Measurements from ENCODE around the gene PRAMEF1. TPM values are rescaled to one million over a fixed set of nuclear protein-coding genes. Genes with fewer than 3 reads are reported as not detected.
"Not testable (repeated sequence)": the region's sequence is repeated elsewhere in the genome, so short reads cannot be mapped to it uniquely, and the experiment has no call there.

Gene PRAMEF1
- total RNA-seq, 1 donor from 2014 or later, result not detected

DNA sequence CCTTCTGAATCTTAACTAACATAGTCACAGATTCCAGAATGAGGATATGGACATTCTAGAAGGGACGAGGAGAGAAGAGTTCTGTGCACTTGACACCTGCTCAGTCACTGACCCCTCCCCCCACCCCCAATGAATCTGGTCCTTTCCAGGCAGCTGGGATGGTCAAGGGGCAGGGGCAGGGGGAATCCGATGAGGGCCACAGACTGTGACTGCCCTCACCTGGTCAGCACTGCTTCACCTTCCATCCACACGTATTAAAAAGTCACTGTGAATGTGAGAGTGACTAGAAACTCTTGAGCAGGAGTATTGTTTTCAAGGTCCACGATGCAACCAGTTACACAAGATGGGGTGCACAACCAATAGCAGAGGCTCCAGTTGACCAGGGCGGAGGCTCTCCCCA, 27.2 kb upstream of the PRAMEF1 start:
- Mint-ChIP-seq H3K9me3 (no peaks in the 10 kb centered on the region), H3K4me1 (ENCODE audit: low read depth) (no peaks in the 10 kb centered on the region), H3K36me3 (ENCODE audit: low read depth) (no peaks in the 10 kb centered on the region), H3K4me3 (no peak overlapping the region), H3K27me3 (ENCODE audit: insufficient read depth) (peaks cover 9% of the 10 kb centered on the region), H3K27ac (no peak overlapping the region)
- no peak for DNase-seq (ENCODE audit: low spot score)
- intact Hi-C loops (cut with micrococcal nuclease), result no loop called here

DNA sequence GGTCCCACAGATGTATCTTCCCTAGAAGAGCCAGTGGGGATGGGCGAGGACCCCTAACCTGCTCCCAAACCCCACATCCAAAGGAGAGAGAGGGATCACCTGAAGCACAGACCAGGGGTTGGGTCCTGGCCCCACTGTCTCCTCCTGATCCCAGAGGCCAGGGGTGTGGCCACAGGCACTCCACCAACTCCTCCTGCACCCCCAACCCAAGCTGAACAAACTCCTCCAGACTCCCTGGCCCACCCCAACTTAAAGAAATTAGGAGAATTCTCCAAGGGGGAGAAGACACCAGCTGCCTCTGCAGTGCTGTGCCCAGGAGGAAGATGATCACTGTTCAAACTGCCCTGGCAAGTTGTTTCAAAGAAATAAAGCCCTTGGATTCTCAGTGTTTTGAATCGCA, 22.2 kb upstream of the PRAMEF1 start:
- no peaks in the 10 kb centered on the region for H3K4me1 Mint-ChIP-seq (ENCODE audit: low read depth)
- H3K27ac Mint-ChIP-seq, result no peak overlapping the region
- no peaks in the 10 kb centered on the region for H3K9me3 Mint-ChIP-seq
- DNase-seq (ENCODE audit: low spot score), result no peak
- no peaks in the 10 kb centered on the region for H3K36me3 Mint-ChIP-seq (ENCODE audit: low read depth)
- H3K4me3 Mint-ChIP-seq, result no peak overlapping the region
- peaks cover 12% of the 10 kb centered on the region for H3K27me3 Mint-ChIP-seq (ENCODE audit: insufficient read depth)
- intact Hi-C loops (cut with micrococcal nuclease), result no loop called here

DNA sequence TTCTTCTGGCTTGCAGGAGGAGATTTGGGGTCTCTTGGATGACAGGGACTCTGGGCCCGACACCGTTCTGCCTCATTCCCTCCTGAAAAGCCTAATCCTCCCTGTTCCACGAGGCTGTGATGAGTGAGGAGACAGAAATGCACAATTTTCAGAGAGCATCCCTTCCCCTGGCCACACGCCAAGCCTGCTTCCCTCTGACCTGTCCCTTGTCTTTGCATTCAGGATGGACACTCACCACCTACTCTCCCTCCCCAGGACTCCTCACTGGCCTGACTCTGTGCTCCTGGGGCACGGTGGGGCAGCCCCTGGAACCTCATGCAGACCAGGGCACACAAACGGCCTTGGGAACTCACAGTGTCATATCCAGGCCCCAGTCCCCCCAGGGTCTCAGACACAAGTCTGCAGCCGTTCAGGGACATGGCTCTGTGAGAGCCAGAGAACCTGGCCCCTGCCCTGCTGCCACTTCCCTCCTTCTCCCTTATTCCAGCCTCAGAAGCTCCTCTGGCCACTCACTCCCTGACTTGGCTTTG, 21.2 kb upstream of the PRAMEF1 start:
- H3K36me3 Mint-ChIP-seq (ENCODE audit: low read depth), result no peaks in the 10 kb centered on the region
- DNase-seq (ENCODE audit: low spot score), result no peak
- intact Hi-C loops (cut with micrococcal nuclease), result no loop called here
- no peaks in the 10 kb centered on the region for H3K4me1 Mint-ChIP-seq (ENCODE audit: low read depth)
- peaks cover 12% of the 10 kb centered on the region for H3K27me3 Mint-ChIP-seq (ENCODE audit: insufficient read depth)
- H3K9me3 Mint-ChIP-seq, result no peaks in the 10 kb centered on the region
- H3K27ac Mint-ChIP-seq, result no peak overlapping the region
- H3K4me3 Mint-ChIP-seq, result no peak overlapping the region

GRCh38 chr1:12770620-12771019, 20.6 kb upstream of the PRAMEF1 start:
- H3K4me1 Mint-ChIP-seq (ENCODE audit: low read depth), result no peaks in the 10 kb centered on the region
- intact Hi-C loops (cut with micrococcal nuclease), result no loop called here
- no peak for DNase-seq (ENCODE audit: low spot score)
- no peak overlapping the region for H3K27ac Mint-ChIP-seq
- no peaks in the 10 kb centered on the region for H3K36me3 Mint-ChIP-seq (ENCODE audit: low read depth)
- no peak overlapping the region for H3K4me3 Mint-ChIP-seq
- H3K27me3 Mint-ChIP-seq (ENCODE audit: insufficient read depth), result peaks cover 12% of the 10 kb centered on the region
- H3K9me3 Mint-ChIP-seq, result no peaks in the 10 kb centered on the region

GRCh38 chr1:12771186-12771585, 20.0 kb upstream of the PRAMEF1 start:
- Mint-ChIP-seq H3K27me3 (ENCODE audit: insufficient read depth) (peaks cover 13% of the 10 kb centered on the region), H3K4me1 (ENCODE audit: low read depth) (no peaks in the 10 kb centered on the region), H3K4me3 (no peak overlapping the region), H3K36me3 (ENCODE audit: low read depth) (no peaks in the 10 kb centered on the region), H3K9me3 (no peaks in the 10 kb centered on the region), H3K27ac (no peak overlapping the region)
- intact Hi-C loops (cut with micrococcal nuclease), result no loop called here
- DNase-seq (ENCODE audit: low spot score), result no peak

DNA sequence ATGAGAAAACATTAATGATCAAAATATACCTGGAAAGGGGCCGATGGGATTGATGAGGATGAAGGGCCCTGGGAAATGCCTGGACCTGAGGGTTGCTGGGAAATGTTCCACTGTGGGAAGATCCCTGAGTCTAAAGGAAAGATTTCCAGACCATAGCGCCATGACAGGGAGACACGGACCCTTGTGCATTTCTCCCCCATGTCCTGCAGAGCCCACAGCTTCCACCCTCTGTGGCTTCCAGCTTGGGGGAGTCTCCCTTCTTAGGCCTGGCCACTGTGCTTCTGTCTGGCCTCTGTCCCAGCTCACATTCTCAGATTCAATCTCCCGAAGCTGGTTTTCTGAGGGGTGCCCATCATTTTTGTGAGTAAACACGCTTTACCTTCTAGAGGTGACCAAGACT, 18.7 kb upstream of the PRAMEF1 start:
- no peak overlapping the region for H3K27ac Mint-ChIP-seq

DNA sequence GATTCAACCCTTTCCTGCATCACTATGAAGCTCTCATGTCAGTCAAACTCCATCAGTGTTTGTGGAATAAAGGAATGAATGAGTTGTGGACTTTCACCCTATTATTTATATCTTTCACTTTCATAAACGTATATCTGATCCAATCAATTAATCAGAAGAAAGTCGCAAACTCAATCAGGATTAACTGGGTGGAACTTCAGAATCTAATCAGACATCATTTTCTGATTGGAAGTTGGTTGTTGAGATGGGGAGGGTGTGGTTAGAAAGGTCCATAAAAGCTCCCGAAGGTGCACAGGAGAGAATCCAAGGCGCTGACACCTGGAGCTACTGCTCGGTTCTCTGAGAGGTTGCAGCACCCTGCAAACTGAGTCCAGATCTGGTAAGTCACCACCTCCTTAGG, 17.8 kb upstream of the PRAMEF1 start, which contains the start of gene PRAMEF12:
PRAMEF12 (plus strand) TSS at position 301 of the 400 bp plus-strand sequence. CDS start 1,130 bp downstream, outside the sequence.
- H3K27me3 Mint-ChIP-seq (ENCODE audit: insufficient read depth), result peaks cover 11% of the 10 kb centered on the region
- no peak within 1 kb of the TSS for H3K4me3 Mint-ChIP-seq
- DNase-seq (ENCODE audit: low spot score), result no peak
- H3K4me1 Mint-ChIP-seq (ENCODE audit: low read depth), result no peaks in the 10 kb centered on the region
- no peaks in the 10 kb centered on the region for H3K36me3 Mint-ChIP-seq (ENCODE audit: low read depth)
- H3K27ac Mint-ChIP-seq, result no peak within 1 kb of the TSS
- intact Hi-C loops (cut with micrococcal nuclease), result no loop called here
- no peaks in the 10 kb centered on the region for H3K9me3 Mint-ChIP-seq

More for the DNA sequence above, 18.7 kb upstream of the PRAMEF1 start:
- Mint-ChIP-seq H3K27me3 (ENCODE audit: insufficient read depth) (peaks cover 11% of the 10 kb centered on the region), H3K4me3 (no peak overlapping the region), H3K9me3 (no peaks in the 10 kb centered on the region), H3K4me1 (ENCODE audit: low read depth) (no peaks in the 10 kb centered on the region), H3K36me3 (ENCODE audit: low read depth) (no peaks in the 10 kb centered on the region)
- no peak for DNase-seq (ENCODE audit: low spot score)
- intact Hi-C loops (cut with micrococcal nuclease), result no loop called here

- Mint-ChIP-seq H3K36me3 (ENCODE audit: low read depth) (no peaks in the 10 kb centered on the region), H3K27me3 (ENCODE audit: insufficient read depth) (peaks cover 11% of the 10 kb centered on the region), H3K4me1 (ENCODE audit: low read depth) (no peaks in the 10 kb centered on the region), H3K9me3 (no peaks in the 10 kb centered on the region), H3K4me3 (no peak overlapping the region), H3K27ac (no peak overlapping the region)
- no peak for DNase-seq (ENCODE audit: low spot score)
- intact Hi-C loops (cut with micrococcal nuclease), result no loop called here
Observed at GRCh38 chr1:12774801-12775345, 16.3 kb upstream of the PRAMEF1 start.

- no peaks in the 10 kb centered on the region for H3K9me3 Mint-ChIP-seq
- H3K27ac Mint-ChIP-seq, result no peak overlapping the region
- no peak for DNase-seq (ENCODE audit: low spot score)
- H3K36me3 Mint-ChIP-seq (ENCODE audit: low read depth), result no peaks in the 10 kb centered on the region
- peaks cover 8% of the 10 kb centered on the region for H3K27me3 Mint-ChIP-seq (ENCODE audit: insufficient read depth)
- no peaks in the 10 kb centered on the region for H3K4me1 Mint-ChIP-seq (ENCODE audit: low read depth)
- no peak overlapping the region for H3K4me3 Mint-ChIP-seq
- intact Hi-C loops (cut with micrococcal nuclease), result no loop called here
Observed at GRCh38 chr1:12775443-12775842, 15.8 kb upstream of the PRAMEF1 start.

DNA sequence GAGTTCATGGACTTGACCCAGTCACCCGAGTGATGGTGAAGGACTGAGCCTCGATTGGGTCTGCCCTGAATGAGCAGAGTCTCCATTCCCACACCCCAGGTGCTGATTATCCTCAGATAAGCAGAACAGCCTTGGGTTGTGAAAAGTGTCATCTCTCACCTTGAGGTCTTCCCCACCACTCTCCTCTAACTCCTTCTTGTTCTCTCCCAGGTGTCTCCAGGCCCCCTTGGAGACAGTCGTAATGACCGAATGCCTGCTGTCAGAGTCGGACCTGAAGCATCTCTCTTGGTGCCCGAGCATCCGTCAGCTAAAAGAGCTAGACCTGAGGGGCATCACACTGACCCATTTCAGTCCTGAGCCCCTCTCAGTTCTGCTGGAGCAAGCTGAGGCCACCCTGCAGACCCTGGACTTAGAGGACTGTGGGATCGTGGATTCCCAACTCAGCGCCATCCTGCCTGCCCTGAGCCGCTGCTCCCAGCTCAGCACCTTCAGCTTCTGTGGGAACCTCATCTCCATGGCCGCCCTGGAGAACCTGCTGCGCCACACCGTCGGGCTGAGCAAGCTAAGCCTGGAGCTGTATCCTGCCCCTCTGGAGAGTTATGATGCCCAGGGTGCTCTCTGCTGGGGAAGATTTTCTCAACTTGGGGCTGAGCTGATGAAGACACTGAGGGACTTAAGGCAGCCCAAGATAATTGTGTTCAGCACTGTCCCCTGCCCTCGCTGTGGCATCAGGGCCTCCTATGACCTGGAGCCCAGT, 14.2 kb upstream of the PRAMEF1 start:
- H3K9me3 Mint-ChIP-seq, result no peaks in the 10 kb centered on the region
- DNase-seq (ENCODE audit: low spot score), result no peak
- no peaks in the 10 kb centered on the region for H3K4me1 Mint-ChIP-seq (ENCODE audit: low read depth)
- H3K27me3 Mint-ChIP-seq (ENCODE audit: insufficient read depth), result peaks cover 8% of the 10 kb centered on the region
- no peaks in the 10 kb centered on the region for H3K36me3 Mint-ChIP-seq (ENCODE audit: low read depth)
- intact Hi-C loops (cut with micrococcal nuclease), result no loop called here
- H3K27ac Mint-ChIP-seq, result no peak overlapping the region
- H3K4me3 Mint-ChIP-seq, result no peak overlapping the region

DNA sequence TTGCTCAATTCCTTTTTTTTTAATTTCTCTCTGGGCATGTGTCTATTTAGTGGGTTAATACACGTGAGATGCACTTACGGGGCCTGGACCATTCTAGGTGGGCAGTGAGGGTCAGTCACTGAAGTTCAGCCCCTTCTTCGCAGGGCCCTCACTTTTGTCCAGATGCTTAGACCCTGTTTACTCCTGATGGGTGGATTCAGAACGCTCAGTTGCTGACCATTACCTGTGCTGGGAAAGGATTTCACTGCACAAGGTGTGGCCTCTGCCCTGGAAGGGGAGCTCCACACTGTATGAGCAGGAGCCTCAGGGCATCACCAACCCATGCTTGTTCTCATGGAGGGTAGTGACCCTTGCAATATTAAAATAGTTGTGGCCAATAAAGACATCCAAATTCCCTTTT, 13.1 kb upstream of the PRAMEF1 start:
- H3K4me1 Mint-ChIP-seq (ENCODE audit: low read depth), result no peaks in the 10 kb centered on the region

GRCh38 chr1:12778907-12779306, 12.3 kb upstream of the PRAMEF1 start:
- Mint-ChIP-seq H3K36me3 (ENCODE audit: low read depth) (no peaks in the 10 kb centered on the region), H3K4me1 (ENCODE audit: low read depth) (no peaks in the 10 kb centered on the region), H3K9me3 (peaks cover 9% of the 10 kb centered on the region), H3K27ac (no peak overlapping the region), H3K4me3 (no peak overlapping the region), H3K27me3 (ENCODE audit: insufficient read depth) (peaks cover 5% of the 10 kb centered on the region)
- intact Hi-C loops (cut with micrococcal nuclease), result no loop called here
- no peak for DNase-seq (ENCODE audit: low spot score)

More for the DNA sequence above, 13.1 kb upstream of the PRAMEF1 start:
- H3K9me3 Mint-ChIP-seq, result peaks cover under 1% of the 10 kb centered on the region
- DNase-seq (ENCODE audit: low spot score), result no peak
- no peak overlapping the region for H3K27ac Mint-ChIP-seq
- H3K36me3 Mint-ChIP-seq (ENCODE audit: low read depth), result no peaks in the 10 kb centered on the region
- H3K27me3 Mint-ChIP-seq (ENCODE audit: insufficient read depth), result peaks cover 5% of the 10 kb centered on the region
- no peak overlapping the region for H3K4me3 Mint-ChIP-seq
- intact Hi-C loops (cut with micrococcal nuclease), result no loop called here

- H3K27ac Mint-ChIP-seq; H3K4me3 Mint-ChIP-seq; intact Hi-C loops (cut with micrococcal nuclease); H3K4me1 Mint-ChIP-seq (ENCODE audit: low read depth); H3K27me3 Mint-ChIP-seq (ENCODE audit: insufficient read depth); DNase-seq (ENCODE audit: low spot score); H3K36me3 Mint-ChIP-seq (ENCODE audit: low read depth): not testable (repeated sequence)
- peaks cover 27% of the 10 kb centered on the region for H3K9me3 Mint-ChIP-seq
Observed at GRCh38 chr1:12781488-12781887, 9.7 kb upstream of the PRAMEF1 start.
